Hematopoietic multipotent progenitor cell treated with erythropoietin and hydrocortisone succinate and interleukin-3 and kit ligand, for 4 days (in vitro differentiated cells): ENCODE data around the gene PRKCH.

Experiments used
- DNase-seq: peaks from one replicate; pipeline ENCODE4 v3.0.0-alpha.2; 2015

Gene PRKCH

DNA sequence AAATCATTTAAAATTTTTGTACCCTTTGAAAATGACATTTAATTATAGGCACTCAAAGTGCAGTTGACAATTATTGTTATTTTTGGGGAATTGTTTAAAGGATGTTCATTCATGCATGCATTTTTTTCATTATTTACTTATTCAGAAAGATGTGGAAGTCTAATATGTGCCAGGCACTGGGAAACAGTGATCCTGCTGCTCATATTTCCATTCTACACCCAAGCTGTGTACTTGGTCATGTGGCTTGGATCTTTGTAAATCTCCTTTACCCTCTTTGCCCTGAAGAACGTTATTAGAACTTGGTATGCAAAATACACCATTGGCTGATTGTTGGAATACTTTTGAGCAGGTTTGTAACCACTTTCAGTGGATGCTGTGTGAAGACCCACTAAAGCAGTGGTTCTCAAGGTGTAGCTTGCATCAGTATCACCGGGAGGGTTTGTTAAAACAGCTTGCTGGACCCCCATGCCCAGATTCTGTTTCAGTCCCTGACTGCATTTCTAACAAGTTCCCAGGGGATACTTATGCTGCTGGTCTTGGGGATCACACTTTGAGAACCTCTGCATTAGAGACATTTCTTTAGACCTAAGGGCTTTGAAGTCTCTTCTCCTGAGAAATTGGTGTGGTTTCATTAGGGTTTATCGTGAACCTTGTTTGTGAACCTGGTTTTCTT is 47.5 kb downstream of the PRKCH start:
- no peak for DNase-seq

DNA sequence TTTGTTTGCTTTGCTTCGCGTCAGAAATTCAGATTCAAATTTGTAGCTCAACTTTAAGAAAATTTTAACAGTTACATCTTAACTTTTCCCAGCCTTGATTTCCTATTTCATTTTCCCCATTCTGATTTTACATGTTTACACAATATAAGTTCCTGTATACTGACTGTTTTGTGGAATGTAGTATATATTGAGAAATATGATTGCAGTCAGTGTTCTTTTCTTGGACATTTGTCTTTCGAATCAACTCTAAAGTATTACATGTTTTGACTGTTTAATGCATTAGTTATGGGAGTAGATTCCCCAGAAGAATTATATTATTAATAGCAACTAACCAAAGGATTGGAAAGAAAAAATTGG is 48.1 kb downstream of the PRKCH start:
- DNase-seq = no peak

DNA sequence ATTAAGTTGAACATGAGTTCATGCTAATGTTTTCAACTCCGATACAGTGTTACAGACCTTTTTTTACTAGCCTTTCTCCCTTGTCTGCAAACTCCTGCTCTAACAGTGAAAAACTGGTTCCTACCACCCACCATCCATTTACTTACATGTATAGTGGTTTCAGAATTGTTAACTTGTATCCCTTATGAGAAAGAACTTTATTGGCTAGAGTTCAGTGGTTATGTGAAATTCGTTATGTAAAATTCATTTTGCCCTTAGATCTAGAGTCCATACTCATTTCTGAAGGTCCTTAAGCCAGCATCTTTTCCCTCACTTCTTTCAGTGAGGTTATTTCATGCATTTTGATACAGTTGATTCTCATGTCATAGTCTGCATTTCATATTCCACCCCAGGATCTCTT is 51.0 kb downstream of the PRKCH start:
- no peak for DNase-seq

DNA sequence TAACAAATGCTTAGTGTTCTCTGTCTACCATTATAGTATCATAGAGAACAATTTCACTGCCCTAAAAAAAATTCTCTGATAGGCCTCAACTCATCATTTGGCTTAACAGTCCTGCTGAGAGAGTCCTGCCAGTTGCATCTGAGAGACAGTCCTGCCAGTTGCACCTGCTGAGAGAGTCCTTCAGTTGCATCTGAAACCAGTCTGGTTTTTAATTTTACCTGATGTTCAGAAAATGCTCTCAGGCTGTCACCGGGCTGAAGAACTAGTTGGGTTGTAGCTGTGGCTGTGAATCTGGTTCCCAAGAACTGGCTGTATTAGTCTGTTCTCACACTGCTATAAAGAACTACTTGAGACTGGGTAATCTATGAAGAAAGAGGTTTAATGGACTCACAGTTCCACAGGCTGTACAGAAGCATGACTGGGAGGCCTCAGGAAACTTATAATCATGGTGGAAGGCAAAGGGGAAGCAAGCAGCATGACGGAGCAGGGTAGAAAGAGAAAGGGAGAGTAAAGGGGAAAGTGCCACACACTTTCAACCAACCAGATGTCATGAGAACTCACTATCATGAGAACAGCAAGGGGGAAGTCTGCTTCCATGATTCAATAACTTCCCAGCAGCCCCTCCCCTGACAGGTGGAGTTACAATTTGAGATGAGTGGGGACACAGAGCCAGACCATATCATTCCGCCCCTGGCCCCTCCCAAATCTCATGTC is 51.6 kb downstream of the PRKCH start:
- no peak for DNase-seq

DNA sequence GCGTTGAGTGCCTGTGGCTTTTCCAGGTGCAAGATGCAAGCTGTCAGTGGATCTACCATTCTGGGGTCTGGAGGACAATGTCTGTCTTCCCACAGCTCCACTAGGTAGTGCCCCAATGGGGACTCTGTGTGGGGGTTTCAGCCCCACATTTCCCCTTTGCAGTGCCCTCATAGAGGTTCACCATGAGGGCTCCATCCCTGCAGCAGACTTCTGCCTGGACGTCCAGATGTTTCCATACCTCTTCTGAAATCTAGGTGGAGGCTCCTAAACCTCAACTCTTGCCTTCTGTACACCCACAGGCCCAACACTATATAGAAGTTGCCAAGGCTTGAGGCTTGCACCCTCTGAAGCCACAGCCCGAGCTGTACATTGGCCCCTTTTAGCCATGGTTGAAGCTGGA is 52.9 kb downstream of the PRKCH start:
- no peak for DNase-seq

DNA sequence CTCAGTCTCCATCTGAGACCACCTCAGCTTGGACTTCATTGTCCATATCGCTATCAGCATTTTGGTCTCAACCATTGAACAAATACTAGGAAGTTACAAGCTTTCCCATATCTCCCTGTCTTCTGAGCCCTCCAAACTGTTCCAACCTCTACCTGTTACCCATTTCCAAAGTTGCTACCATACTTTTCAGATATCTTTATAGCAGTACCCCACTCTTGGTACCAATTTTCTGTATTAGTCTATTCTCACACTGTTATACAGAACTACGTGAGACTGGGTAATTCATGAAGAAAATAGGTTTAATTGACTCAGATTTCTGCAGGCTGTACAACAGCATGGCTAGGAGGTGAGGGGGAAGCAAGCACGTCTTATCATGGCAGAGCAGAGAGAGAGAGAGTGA is 53.8 kb downstream of the PRKCH start:
- peak; percentile 38 for DNase-seq

DNA sequence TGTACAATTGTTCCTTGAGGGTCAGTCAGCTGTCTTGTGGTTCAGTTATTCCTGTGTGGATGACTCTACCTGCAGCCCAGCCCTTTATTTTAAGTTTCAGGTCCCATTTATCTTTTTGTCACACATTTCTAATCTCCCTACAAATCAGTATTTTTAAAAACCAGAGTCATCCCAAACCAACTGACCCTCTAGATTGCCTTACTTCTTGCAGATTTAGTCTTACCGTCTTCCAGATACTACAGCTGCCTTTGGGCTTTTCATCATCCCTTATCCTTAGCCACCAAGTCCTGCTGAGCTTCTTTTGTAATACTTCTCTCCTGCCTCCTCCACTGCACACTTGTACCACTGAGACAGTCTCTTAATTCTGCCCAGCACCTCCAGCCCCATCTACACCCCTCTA is 54.9 kb downstream of the PRKCH start:
- no peak for DNase-seq

DNA sequence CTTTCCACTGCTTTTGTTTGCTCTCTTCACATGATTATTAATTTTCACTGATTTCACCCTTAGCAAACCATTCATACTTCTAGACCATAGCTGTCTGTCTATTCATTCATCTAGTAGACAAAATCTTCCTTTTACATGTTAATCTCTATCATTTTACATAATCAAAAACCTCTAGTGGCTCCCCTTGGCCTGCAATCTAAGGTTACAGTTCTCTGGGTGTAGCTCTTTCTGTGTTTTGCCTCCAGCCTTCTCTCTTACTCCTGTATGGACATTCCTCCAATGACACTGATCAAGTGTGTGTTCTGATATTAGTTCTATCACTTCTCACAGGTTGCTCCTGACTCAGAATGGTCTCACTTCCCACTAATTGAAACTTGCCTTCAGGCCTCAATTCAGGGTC is 56.4 kb downstream of the PRKCH start:
- no peak for DNase-seq

DNA sequence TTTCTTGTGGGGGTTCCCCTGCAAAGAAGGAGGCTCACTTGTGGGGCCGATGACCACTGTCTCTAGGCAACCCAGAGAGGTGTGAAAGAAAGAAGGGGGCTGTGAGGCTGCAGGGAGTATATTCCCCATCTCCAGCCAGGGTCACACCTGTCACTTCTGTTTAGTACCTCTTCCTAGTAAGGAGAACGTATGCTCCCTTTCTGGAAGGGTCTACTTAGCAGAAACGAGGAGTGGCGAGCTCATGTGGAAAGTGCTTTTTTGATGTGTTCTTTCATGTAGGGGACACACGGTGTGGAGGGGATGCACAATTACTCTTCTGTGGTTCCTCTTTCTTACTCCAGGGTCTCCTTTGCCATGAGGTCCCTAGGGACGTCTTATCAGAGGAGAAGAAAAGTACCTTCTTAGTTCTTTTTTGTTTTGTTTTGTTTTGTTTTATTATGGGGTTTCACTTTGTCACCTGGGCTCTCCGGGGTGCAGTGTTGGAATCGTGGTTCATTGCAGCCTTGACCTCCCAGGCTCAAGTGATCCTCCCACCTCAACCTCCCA is 58.3 kb downstream of the PRKCH start:
- DNase-seq = no peak

DNA sequence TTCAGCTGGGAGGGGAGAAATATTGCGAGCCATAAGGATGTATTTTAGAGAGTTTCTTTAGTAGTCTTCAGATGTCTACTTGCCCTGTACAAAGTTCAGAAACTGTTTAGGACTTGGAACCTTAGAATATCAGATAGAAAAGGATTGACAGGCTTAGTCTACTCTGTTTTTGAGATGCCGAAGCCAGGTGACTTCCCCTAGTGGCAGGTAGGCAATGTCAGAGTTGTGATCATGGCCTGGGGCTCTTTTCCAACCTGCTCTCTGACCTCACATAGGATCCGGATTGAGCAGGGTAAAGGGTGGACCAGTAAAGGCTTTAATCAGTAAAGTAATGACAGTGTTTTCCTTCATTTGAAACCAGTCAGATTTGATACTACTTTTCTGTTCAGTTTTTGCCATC is 59.6 kb downstream of the PRKCH start:
- no peak for DNase-seq

DNA sequence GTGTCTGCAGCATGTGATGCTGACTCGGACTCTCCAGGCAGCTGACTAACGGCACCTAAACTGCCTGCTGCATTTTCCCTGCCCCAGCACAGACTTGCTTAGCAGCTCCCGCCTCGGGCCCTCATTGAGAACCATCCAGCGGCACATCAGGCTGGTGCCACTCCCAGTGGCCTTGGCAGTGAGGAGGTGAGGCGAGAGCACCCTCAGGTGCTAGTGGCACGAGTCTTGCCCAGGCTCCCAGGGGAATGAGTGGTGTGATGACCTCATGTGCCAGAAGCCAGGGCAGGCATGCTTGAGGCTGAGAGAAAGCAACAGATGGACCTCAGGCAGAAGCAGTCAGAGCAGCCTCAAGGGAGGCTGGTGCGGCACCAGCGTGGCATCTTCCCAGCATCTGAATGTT is 60.2 kb downstream of the PRKCH start:
- no peak for DNase-seq

DNA sequence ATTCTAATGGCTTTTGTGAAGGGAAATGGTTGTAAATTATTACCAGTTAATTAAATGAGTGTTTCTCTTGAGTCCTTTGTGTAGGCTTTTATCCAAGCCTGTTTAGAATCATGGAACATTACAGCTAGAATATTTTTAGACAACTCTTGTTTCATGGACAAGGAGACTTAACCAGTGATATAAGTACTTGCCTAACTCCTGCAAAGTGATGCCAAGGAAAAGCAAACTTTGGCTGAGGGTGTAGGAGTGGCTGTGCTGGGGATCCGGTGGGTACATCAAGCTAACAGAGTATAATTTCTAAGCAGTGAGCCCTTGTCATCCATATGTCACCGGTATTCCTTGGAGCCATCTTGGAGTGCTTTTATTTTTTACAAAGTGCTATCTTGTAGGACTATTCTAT is 61.5 kb downstream of the PRKCH start:
- no peak for DNase-seq

DNA sequence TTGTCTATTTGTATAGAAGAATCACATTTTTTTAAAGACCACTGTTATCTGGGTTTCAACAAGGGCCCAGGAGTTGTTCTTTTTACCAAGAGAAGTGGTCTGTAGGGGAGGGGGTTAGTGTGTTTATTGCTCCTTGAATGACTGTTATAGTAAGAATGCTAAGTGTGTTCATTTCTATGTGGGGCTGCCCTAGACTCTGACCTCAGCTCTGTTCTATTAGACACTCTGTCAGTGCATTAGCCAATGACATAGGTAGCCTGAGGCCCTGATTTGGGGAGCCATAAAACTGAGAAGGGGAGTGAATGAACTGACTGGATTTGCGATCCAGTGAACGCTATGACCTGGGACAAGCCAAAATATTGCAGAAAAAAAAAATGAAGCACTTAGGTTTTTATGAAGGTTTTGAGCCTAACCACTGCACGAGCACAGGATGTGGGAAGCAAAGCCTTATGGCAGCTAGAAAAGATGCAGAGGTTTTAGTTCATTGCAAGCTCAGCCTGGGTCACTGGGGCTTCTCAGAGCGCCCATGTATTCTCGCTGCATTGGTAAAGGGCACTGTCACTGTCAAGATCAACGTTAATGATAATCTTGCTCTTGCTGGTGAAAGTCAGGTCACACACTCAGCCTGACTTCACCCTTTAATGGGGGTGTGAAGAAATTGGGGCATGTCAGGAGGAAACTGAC is 63.8 kb downstream of the PRKCH start:
- DNase-seq = peak; percentile 58

DNA sequence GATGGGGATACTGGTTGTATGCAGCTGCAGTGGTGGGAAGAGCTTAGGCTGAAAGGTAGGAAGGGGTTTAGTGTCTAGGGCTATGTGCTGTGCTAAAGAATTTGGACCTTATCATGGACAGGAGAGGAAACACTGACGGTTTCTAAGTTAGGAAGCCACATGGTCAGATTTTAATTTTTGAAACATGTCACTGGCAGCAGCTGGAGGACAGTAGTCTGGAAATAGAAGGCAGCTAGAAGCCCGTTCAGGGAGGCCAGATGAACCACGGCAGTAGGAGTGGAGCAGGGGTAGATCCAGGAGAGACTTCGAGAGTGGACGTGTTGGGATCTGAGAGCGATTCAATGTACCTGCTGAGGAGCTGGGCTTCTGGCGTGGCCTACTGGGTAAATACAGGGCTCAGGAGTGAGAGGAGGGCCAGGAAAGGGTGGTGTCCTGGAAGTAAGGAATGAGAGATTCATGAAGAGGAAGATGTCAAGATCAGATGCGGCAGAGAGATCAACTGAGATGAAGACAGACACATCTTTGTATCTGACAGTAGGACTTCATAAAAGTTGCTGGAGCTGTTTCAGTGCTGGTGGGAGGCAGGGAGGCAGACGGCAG is 64.9 kb downstream of the PRKCH start:
- DNase-seq = no peak

DNA sequence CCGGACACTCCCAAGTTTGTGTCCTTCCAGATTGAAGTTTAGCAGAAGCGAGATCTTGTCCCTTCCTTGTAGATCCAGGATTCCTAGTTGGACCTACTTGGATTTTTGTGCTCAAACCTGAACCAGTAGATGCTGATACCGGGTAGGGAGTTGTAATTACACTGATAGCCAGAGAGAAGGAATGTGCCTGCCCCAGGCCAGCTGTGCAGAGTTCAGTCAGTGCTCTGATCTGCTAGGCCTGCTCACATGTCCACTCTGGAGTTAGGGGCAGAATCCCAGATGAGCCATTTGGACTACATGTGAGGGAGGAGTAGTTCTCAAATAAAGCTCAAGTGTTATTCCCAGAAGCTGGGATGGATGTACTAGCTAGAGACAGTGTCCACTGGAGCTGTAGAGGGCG is 65.7 kb downstream of the PRKCH start:
- DNase-seq = no peak

DNA sequence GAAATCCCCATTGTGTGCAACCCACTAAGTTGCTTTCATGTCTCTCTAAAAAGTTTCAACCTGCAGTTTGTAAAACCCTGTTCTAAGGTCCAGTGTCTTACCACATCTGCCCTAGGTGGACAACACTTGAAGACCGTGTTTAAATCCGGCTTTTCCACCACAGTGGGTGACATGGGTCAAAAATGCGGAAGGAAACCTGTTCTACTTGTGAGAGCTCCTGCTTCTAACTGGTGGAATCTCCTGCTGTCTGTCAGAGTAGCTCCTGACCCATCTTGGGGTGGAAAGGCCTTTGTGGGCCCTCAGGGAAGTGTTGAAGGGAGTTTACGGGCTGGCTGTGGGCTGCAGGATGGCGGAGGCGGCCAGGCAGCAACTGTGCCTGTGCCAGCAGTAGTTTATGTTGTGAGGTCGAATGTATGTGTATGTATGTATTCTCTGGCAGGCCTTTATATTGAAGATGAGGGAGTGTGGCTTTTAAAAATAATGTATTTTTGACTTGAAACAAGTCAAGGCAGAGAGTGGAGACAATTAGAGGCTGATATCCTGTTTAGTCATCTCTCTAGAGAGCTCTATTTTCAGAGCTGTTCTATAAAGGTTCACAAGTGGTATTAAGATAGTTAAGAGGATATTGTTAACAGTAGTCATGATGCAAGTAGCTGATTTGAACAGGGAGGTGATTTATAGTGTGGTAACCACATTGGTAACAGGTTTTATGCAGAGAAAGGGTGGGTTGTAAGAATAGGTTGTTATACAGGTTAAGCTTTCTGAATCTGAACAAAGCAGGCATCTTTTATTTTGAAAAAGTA is 67.0 kb downstream of the PRKCH start:
- peak; percentile 46 for DNase-seq

DNA sequence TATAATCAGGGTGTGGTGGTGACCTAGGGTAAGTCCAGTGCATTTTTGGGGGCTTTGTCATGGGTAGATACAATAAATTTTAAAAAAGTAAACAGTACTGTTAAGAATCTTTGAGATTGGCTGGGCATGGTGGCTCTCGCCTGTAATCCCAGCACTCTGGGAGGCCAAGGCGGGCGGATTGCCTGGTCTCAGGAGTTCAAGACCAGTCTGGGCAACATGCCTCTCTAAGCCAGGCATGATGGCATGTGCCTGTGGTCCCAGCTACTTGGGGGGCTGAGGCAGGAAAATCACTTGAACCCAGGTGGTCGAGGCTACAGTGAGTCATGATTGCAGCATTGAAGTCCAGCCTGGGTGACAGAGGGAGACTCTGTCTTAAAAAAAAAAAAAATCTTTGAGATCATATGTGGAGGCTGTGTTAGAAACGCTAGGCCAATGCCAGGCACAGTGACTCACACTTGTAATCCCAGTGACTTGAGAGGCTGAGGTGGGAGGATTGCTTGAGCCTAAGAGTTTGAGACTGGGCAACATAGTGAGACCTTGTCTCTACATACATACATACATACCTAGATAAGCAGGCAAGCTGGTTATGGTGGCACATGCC is 67.7 kb downstream of the PRKCH start:
- DNase-seq = no peak

DNA sequence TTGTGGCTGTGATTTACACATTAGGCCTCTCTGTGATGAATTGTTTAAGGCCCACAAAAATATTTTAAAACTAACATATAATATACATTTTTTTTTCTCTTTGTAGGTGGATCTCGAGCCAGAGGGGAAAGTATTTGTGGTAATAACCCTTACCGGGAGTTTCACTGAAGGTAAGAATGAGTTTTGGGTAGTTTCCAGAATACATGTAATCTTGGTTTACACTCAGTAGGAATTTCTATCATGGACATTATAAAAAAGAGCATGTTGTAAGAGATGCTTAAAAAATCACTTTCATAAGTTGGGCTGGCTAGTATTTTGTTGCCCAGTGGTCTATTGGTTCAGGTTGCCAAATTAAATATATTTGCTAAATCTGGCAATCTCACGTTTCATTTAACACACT is 69.7 kb downstream of the PRKCH start:
- no peak for DNase-seq

DNA sequence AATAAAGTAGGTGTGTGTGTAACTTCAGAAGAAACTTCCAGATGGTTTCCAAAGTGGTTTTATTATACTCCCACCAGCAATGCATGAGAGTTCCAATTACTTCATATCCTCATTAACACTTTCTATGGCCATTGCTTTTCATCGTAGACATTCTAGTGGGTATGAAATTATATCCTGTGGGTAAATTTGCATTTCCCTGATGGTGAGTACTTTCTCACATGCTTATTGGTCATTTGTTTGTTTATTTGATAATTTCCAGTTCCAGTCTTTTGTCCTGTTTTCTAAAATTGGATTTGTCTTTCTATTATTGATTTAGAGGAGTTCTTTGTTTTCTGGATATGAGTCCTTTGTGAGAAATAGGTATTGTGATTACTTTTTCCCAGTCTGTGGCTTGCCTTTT is 70.9 kb downstream of the PRKCH start:
- DNase-seq = no peak

DNA sequence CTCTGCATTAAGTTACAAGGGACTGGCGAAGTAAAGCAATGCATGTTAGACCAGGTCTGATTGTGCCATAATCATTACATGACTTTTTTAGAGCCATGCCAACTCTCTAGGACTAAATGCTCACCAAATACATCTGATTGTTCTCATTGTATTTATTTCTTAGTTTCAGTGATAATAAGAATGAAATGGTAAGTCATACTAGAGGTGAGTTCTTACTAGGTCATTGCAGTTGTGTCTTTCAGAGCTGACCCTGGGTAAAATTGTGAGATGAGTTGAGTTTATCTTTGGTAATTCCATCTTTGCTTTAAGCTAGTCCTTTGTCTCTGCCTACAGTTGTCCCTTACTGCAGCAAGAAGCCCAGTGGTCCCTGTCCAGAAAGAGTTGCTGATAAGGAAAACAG is 73.2 kb downstream of the PRKCH start:
- DNase-seq = no peak

DNA sequence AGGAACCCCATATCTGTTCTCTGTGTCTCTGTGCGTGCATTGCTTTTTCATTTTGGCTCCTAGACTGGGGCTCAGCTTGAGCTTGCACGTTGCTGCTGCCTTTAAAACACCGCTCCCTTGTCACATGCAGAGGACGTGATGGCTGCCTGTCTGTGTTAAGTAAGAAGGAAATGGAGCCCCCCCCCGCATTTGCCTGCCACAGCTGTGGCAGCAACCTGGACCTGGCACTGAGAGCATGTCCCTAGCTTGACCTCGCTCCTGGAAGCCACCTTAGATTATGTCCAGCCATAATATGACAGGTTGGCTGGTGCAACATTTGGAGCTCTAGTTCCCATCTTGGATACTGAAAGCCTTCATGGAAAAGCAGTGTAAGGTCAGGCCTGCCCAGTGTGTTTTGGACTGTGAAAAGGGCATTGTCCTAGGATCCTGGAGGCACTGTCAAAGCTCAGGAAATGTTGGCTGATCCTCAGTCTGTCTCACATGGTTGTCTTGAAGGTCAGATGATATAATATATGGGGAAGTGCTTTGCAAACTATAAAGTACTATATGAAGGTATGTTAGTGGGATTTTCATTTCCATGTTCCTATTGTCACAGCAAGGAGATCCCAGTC is 73.8 kb downstream of the PRKCH start:
- no peak for DNase-seq

DNA sequence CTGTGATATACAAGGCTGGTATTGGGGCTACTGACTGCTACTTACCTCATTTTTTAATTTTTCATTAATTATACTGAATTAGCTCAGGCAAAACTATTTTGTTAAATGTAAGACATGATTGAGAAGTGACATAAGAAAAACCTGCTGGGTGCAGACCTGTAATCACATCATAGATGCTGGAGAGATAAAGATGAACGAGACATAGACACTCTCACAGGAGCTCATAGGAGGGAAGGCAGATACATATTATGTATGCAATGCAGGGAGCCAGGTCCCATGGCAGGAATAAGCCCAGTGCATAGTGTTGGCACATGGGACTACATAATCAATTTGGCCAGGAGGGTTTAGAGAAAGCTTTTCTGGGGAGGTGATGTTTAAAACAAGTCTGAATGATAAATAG is 74.9 kb downstream of the PRKCH start:
- DNase-seq = no peak
